GM23338 (cell line): Measurements from ENCODE around the gene GRM4. TPM values are rescaled to one million over a fixed set of nuclear protein-coding genes. Genes with fewer than 3 reads are reported as not detected.

Experiments used
- ATAC-seq: fragments of 200-7000 bp; cut with Tn5 transposase; 3 replicates; pipeline ENCODE4 v1.9.1; 2020
- DNase-seq: peaks from one replicate; pipeline ENCODE4 v3.0.0-alpha.2; 2015; ENCODE audit warnings: low spot score
- H2AFZ ChIP-seq: fragments of 200-600 bp; sonication (generic); 2 replicates; pipeline ENCODE4 v1.8.0; 2016; ENCODE audit warnings: antibody characterized with exemption, mild to moderate bottlenecking, moderate library complexity
- H3F3A ChIP-seq: fragments of 200-600 bp; sonication (generic); replicated peaks from 2 replicates; pipeline ENCODE4 v1.8.0; 2017; ENCODE audit warnings: antibody characterized with exemption, mixed run types, low read depth
- H3K27ac ChIP-seq: fragments of 200-600 bp; sonication (generic); 2 replicates; pipeline ENCODE4 v1.6.1; 2016; ENCODE audit warnings: low read depth
- H3K27me3 ChIP-seq: fragments of 200-600 bp; sonication (generic); 2 replicates; pipeline ENCODE4 v1.8.0; 2016; ENCODE audit warnings: mild to moderate bottlenecking, mixed run types, moderate library complexity; ENCODE audit not compliant: insufficient read depth
- H3K36me3 ChIP-seq: fragments of 200-600 bp; sonication (generic); 2 replicates; pipeline ENCODE4 v1.8.0; 2016; ENCODE audit warnings: mild to moderate bottlenecking; ENCODE audit not compliant: insufficient read depth
- H3K4me1 ChIP-seq: fragments of 200-600 bp; sonication (generic); 2 replicates; pipeline ENCODE4 v1.8.0; 2016; ENCODE audit warnings: mild to moderate bottlenecking, moderate library complexity; ENCODE audit not compliant: insufficient read depth
- H3K4me2 ChIP-seq: fragments of 200-600 bp; sonication (generic); 2 replicates; pipeline ENCODE4 v1.7.1; 2017; ENCODE audit warnings: mixed run types
- H3K4me3 ChIP-seq: fragments of 200-600 bp; sonication (generic); 2 replicates; pipeline ENCODE4 v1.6.1; 2016; ENCODE audit warnings: mixed run types
- H3K79me2 ChIP-seq: fragments of 200-600 bp; sonication (generic); replicated peaks from 2 replicates; pipeline ENCODE4 v1.8.0; 2017; ENCODE audit warnings: mild to moderate bottlenecking; ENCODE audit not compliant: insufficient read depth
- H3K9me2 ChIP-seq: fragments of 200-600 bp; sonication (generic); 2 replicates; pipeline ENCODE4 v1.8.0; 2017; ENCODE audit not compliant: insufficient read depth
- H4K20me1 ChIP-seq: fragments of 200-600 bp; sonication (generic); replicated peaks from 2 replicates; pipeline ENCODE4 v1.8.0; 2017; ENCODE audit warnings: mild to moderate bottlenecking; ENCODE audit not compliant: insufficient read depth
- H3K27ac Mint-ChIP-seq: 2 replicates; pipeline ENCODE4 v1.8.0; 2020; ENCODE audit warnings: inconsistent platforms, mild to moderate bottlenecking, moderate library complexity, mixed read lengths
- H3K27me3 Mint-ChIP-seq: 3 replicates; pipeline ENCODE4 v1.8.0; 2022; ENCODE audit warnings: low read depth, mild to moderate bottlenecking, moderate library complexity, mixed read lengths, inconsistent platforms; ENCODE audit not compliant: insufficient read depth, poor library complexity
- H3K36me3 Mint-ChIP-seq: 3 replicates; pipeline ENCODE4 v1.8.0; 2021; ENCODE audit warnings: low read depth, mild to moderate bottlenecking, inconsistent platforms, moderate library complexity, mixed read lengths
- H3K4me1 Mint-ChIP-seq: 3 replicates; pipeline ENCODE4 v1.8.0; 2020; ENCODE audit warnings: mild to moderate bottlenecking, inconsistent platforms, mixed read lengths
- H3K4me3 Mint-ChIP-seq: 3 replicates; pipeline ENCODE4 v1.8.0; 2021; ENCODE audit warnings: moderate library complexity, mild to moderate bottlenecking, inconsistent platforms, mixed read lengths
- H3K9me3 Mint-ChIP-seq: 3 replicates; pipeline ENCODE4 v1.8.0; 2020; ENCODE audit warnings: moderate library complexity, mild to moderate bottlenecking, inconsistent platforms, mixed read lengths
- CREB1 ChIP-seq: fragments of 250-450 bp; sonication (Bioruptor Pico); IDR thresholded peaks from 2 replicates; pipeline ENCODE4 v1.5.0; 2020; ENCODE audit warnings: low read depth, mild to moderate bottlenecking, moderate library complexity
- CTCF ChIP-seq, 2 experiments: fragments of 200-600 bp in 1 of 2; sonication (generic) in 1 of 2; conservative IDR thresholded peaks; 2 replicates each; pipeline versions ENCODE4 v1.5.1 to v1.6.1; 2016 to 2017; ENCODE audit warnings: antibody characterized with exemption in 2 of 2, low read depth in 2 of 2, mild to moderate bottlenecking in 2 of 2, moderate library complexity in 1 of 2
- ETS1 ChIP-seq: IDR thresholded peaks from 2 replicates; pipeline ENCODE4 v1.6.1; 2016; ENCODE audit warnings: antibody characterized with exemption
- EZH2 ChIP-seq: fragments of 200-600 bp; sonication (generic); IDR thresholded peaks from one replicate; pipeline ENCODE4 v1.8.0; 2017; ENCODE audit warnings: antibody characterized with exemption, mild to moderate bottlenecking, low read depth; ENCODE audit not compliant: unreplicated experiment
- JUNB ChIP-seq: IDR thresholded peaks from one replicate; pipeline ENCODE4 v1.6.1; 2016; ENCODE audit warnings: antibody characterized with exemption; ENCODE audit not compliant: unreplicated experiment
- STAT1 ChIP-seq: IDR thresholded peaks from one replicate; pipeline ENCODE4 v1.6.1; 2016; ENCODE audit warnings: antibody characterized with exemption; ENCODE audit not compliant: unreplicated experiment
- ZNF331 ChIP-seq: fragments of 250-450 bp; sonication (Bioruptor Pico); IDR thresholded peaks from 2 replicates; pipeline ENCODE4 v1.5.0; 2020; ENCODE audit warnings: low read depth, mild to moderate bottlenecking, moderate library complexity
- polyA plus RNA-seq: library from polyadenylated mRNA; unstranded; fragments of >200 nt; fragmentation: Nextera tagmentation; extraction: Ambion mirVana; gene quantifications from 2 replicates; pipeline ENCODE4 v1.2.1, GENCODE V29; 2016
- total RNA-seq: library from RNA; depleted of rRNA; stranded (reverse); fragments of >200 nt; shearing (Covaris generic); gene quantifications from 2 replicates; pipeline ENCODE4 v1.2.3, GENCODE V29; 2014

The GRM4 gene
- total and polyA plus RNA-seq, 2 experiments from 2014 or later, result 7.0 to 30.6 TPM

DNA sequence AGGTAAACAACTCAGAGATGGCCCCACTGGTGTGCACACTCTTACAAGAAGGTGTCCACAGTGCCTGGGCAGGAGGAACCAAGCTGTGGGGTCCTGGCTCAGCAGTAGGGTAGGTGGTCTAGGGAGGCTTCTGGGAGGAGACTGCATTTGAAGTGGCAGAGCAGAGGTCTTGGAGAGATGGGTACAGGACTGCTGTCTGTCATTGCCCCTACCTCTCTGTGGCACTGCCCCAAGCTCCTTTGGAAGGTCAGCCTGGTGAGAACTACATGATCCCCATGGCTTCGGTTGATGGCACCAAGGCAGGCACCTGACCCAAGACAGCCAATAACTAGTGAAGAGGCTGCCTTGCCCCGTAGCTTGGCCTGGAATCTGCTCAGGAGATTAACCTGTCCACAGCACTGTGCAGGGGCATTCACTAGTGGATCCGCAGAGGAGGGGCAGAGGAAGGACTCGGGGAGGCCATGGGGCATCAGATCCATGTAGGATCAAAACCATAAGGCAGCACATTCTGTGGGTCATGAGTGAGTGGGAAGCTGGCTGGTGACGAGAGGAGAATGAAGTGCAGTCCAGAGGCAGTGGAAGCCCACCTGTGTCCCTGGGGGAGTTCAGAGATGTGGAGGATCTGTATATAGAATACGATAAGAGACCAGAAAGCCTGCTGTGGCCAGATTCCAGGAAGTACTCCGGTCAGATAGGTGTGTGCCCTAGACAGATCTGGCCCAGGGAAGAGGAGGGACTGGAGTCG is 162.0 kb downstream of the GRM4 start (continued):
- TF ChIP-seq ETS1 (no peak), ZNF331 (no peak), CTCF (conservative IDR thresholded peaks at IDR 0.05; ENCODE audit: low read depth in 2 of 2) (no peak), JUNB (no peak), CREB1 (CRISPR knock-in tag) (no peak)

GRCh38 chr6:33983109-33983716 is 162.7 kb downstream of the GRM4 start:
- ATAC-seq, result peak; percentile 18; the same call in 1 of the 3 replicates
- H3K4me1 Mint-ChIP-seq, result peaks cover 15% of the 10 kb centered on the region
- H3K9me3 Mint-ChIP-seq, result peaks cover 9% of the 10 kb centered on the region
- Histone ChIP-seq H3K4me1 (no peaks in the 10 kb centered on the region; the same call in 1 of the 2 replicates), H3K9me2 (no peaks in the 10 kb centered on the region), H3K79me2 (no peaks in the 10 kb centered on the region), H4K20me1 (no peaks in the 10 kb centered on the region), H3F3A (no peaks in the 10 kb centered on the region), H2AFZ (no peak overlapping the region), H3K4me2 (no peak overlapping the region), H3K36me3 (no peaks in the 10 kb centered on the region), H3K27ac (no peak overlapping the region), H3K4me3 (no peak overlapping the region), H3K27me3 (no peaks in the 10 kb centered on the region)
- no peak for DNase-seq
- no peak overlapping the region for H3K27ac Mint-ChIP-seq
- no peak overlapping the region; the same call in 2 of the 3 replicates for H3K4me3 Mint-ChIP-seq
- TF ChIP-seq ZNF331 (no peak), CTCF (conservative IDR thresholded peaks at IDR 0.05; ENCODE audit: low read depth in 2 of 2) (0 out of 4 replicates have a peak, but pooled peaks of 1 of the 2 experiments have one; percentile 8)
- H3K27me3 Mint-ChIP-seq, result peaks cover 19% of the 10 kb centered on the region
- H3K36me3 Mint-ChIP-seq, result 0 out of 3 replicates have a peak, but pooled peaks cover 3% of the 10 kb centered on the region

GRCh38 chr6:33981861-33982260 is 164.0 kb downstream of the GRM4 start:
- no peak for ATAC-seq
- no peaks in the 10 kb centered on the region; the same call in 1 of the 2 replicates for H3K4me1 ChIP-seq
- H3K4me3 Mint-ChIP-seq, result no peak overlapping the region
- no peak for TF ChIP-seq EZH2
- no peak for TF ChIP-seq STAT1
- TF ChIP-seq ZNF331, result no peak

More at GRCh38 chr6:33981861-33982260, 164.0 kb downstream of the GRM4 start:
- Mint-ChIP-seq H3K27ac (no peak overlapping the region), H3K4me1 (peaks cover 14% of the 10 kb centered on the region; the same call in 2 of the 3 replicates), H3K27me3 (peaks cover 17% of the 10 kb centered on the region), H3K36me3 (0 out of 3 replicates have a peak, but pooled peaks cover 3% of the 10 kb centered on the region), H3K9me3 (peaks cover 4% of the 10 kb centered on the region; the same call in 2 of the 3 replicates)
- Histone ChIP-seq H3K27ac (no peak overlapping the region), H4K20me1 (no peaks in the 10 kb centered on the region), H3K36me3 (no peaks in the 10 kb centered on the region), H3K4me2 (no peak overlapping the region), H3K9me2 (no peaks in the 10 kb centered on the region), H2AFZ (no peak overlapping the region), H3K4me3 (no peak overlapping the region), H3K79me2 (no peaks in the 10 kb centered on the region), H3F3A (no peaks in the 10 kb centered on the region), H3K27me3 (peaks cover 5% of the 10 kb centered on the region; the same call in 1 of the 2 replicates)
- DNase-seq, result no peak
